GM18505 (cell line): ENCODE data around the gene ANO10.
"Not testable (repeated sequence)": the region's sequence is repeated elsewhere in the genome, so short reads cannot be mapped to it uniquely, and the experiment has no call there.

Experiments used
- ATAC-seq: cut with Tn5 transposase; IDR thresholded peaks from one replicate; pipeline ENCODE4 v1.9.1; 2021; ENCODE audit not compliant: unreplicated experiment
- POLR2A ChIP-seq: IDR thresholded peaks from 4 replicates; pipeline ENCODE4 v1.6.1; 2011; ENCODE audit warnings: borderline replicate concordance; ENCODE audit not compliant: insufficient read depth, insufficient read length; ENCODE audit errors: extremely low read depth

Gene ANO10

GRCh38 chr3:43618142-43618541 lies 3.7 kb downstream of the ANO10 start:
- no peak for TF ChIP-seq POLR2A
- no peak for ATAC-seq

- ATAC-seq: no peak
- TF ChIP-seq POLR2A: no peak
Measured at GRCh38 chr3:43616034-43616433, 5.8 kb downstream of the ANO10 start.

GRCh38 chr3:43615133-43615532 lies 6.7 kb downstream of the ANO10 start:
- ATAC-seq: no peak
- no peak for TF ChIP-seq POLR2A

GRCh38 chr3:43613976-43614375 lies 7.8 kb downstream of the ANO10 start:
- ATAC-seq: no peak
- no peak for TF ChIP-seq POLR2A

- no peak for TF ChIP-seq POLR2A
- no peak for ATAC-seq
Measured at GRCh38 chr3:43612419-43612818, 9.4 kb downstream of the ANO10 start.

GRCh38 chr3:43609406-43609805 lies 12.4 kb downstream of the ANO10 start:
- TF ChIP-seq POLR2A: no peak
- ATAC-seq: no peak

- TF ChIP-seq POLR2A: no peak
- no peak for ATAC-seq
Measured at GRCh38 chr3:43608751-43609150, 13.1 kb downstream of the ANO10 start.

GRCh38 chr3:43606284-43606683 lies 15.5 kb downstream of the ANO10 start:
- no peak for ATAC-seq

GRCh38 chr3:43599959-43600358 lies 21.9 kb downstream of the ANO10 start:
- ATAC-seq: not testable (repeated sequence)

More at GRCh38 chr3:43606284-43606683, 15.5 kb downstream of the ANO10 start:
- no peak for TF ChIP-seq POLR2A

GRCh38 chr3:43597961-43598360 lies 23.9 kb downstream of the ANO10 start:
- no peak for TF ChIP-seq POLR2A
- no peak for ATAC-seq

- ATAC-seq: not testable (repeated sequence)
Measured at GRCh38 chr3:43596178-43596577, 25.6 kb downstream of the ANO10 start.

GRCh38 chr3:43595280-43595679 lies 26.5 kb downstream of the ANO10 start:
- not testable (repeated sequence) for ATAC-seq

- ATAC-seq: not testable (repeated sequence)
Measured at GRCh38 chr3:43593588-43593987, 28.2 kb downstream of the ANO10 start.

GRCh38 chr3:43591866-43592265 lies 29.9 kb downstream of the ANO10 start:
- not testable (repeated sequence) for ATAC-seq

GRCh38 chr3:43587303-43587702 lies 34.5 kb downstream of the ANO10 start:
- TF ChIP-seq POLR2A: no peak
- no peak for ATAC-seq
